SJSA1 (cell line): ENCODE results near the gene UQCR11. TPM values are rescaled to one million over a fixed set of nuclear protein-coding genes. Genes with fewer than 3 reads are reported as not detected.

Experiments
- DNase-seq, 2 experiments: peaks; one replicate each; pipeline ENCODE4 v3.0.0-alpha.2; 2015 to 2020; ENCODE audit warnings: low spot score in 2 of 2, low read depth in 1 of 2
- H3K27ac ChIP-seq: fragments of 250-450 bp; sonication (Bioruptor Pico); 2 replicates; pipeline ENCODE4 v1.5.1; 2020; ENCODE audit warnings: mild to moderate bottlenecking, moderate library complexity
- H3K27me3 ChIP-seq: fragments of 250-450 bp; sonication (Bioruptor Pico); replicated peaks from 2 replicates; pipeline ENCODE4 v1.5.1; 2020; ENCODE audit warnings: mild to moderate bottlenecking, moderate library complexity
- H3K36me3 ChIP-seq: fragments of 250-450 bp; sonication (Bioruptor Pico); 2 replicates; pipeline ENCODE4 v1.5.1; 2020; ENCODE audit warnings: mild to moderate bottlenecking
- H3K4me1 ChIP-seq: fragments of 250-450 bp; sonication (Bioruptor Pico); replicated peaks from 2 replicates; pipeline ENCODE4 v1.6.1; 2021; ENCODE audit warnings: mild to moderate bottlenecking
- H3K4me3 ChIP-seq: fragments of 250-450 bp; sonication (Bioruptor Pico); 2 replicates; pipeline ENCODE4 v1.5.1; 2020; ENCODE audit warnings: mild to moderate bottlenecking
- H3K9me3 ChIP-seq: fragments of 250-450 bp; sonication (Bioruptor Pico); replicated peaks from 2 replicates; pipeline ENCODE4 v1.5.1; 2020; ENCODE audit warnings: mild to moderate bottlenecking
- total RNA-seq: library from RNA; depleted of rRNA; stranded (reverse); fragments of >200 nt; shearing (Covaris generic); gene quantifications from 2 replicates; pipeline ENCODE4 v1.2.3, GENCODE V29; 2014

Gene UQCR11
- total RNA-seq, 1 experiment from 2014 or later, result 60.1 TPM

DNA sequence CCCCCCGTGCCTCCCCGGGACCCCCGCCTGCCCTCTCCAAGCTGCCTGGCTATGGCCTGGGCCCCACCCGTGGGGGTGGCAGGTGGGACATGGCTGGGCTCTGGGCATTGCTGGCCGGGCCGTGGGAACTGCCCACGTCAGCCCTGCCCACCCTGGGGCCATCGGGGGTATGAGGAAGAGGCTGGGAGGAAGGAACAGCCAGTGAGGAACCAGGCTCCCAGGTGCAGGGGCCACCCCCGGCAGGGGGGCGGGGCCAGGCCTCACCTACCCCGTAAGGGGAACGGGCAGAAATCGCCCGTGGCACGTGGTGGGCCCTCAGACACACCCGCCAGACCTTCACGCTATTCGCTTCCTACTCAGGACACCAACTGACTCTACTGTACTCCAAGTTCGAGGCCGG is 24.8 kb upstream of the UQCR11 start:
- H3K27me3 ChIP-seq, result no peaks in the 10 kb centered on the region
- no peak overlapping the region for H3K4me3 ChIP-seq
- H3K36me3 ChIP-seq, result peaks cover 40% of the 10 kb centered on the region
- H3K27ac ChIP-seq, result no peak overlapping the region
- no peaks in the 10 kb centered on the region for H3K4me1 ChIP-seq
- no peak for DNase-seq
- no peaks in the 10 kb centered on the region for H3K9me3 ChIP-seq

DNA sequence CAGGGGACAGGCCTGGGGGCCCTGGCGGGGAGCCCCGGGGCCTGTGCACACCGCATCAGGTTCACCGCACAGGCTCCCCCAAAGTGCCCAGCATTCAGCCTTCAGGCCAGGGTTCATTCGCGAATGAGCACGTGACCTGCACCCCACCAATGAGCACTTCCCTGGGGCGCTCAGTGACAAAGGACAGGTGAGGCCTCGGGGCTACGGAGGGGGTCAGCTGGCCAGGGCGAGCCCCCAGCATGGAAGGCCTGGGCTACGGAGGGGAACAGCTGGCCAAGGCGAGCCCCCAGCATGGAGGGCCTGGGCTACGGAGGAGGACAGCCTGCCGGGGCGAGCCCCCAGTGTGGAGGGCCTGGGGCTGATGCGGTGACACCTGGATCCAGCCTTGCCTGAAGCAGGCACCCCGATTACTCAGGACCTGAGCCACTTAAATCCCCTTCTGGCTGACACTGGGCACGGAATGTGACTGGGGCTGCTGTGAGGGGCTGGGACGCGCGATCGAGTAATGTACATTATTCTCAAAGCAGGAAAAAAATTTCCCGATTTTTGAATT is 24.1 kb upstream of the UQCR11 start:
- H3K4me1 ChIP-seq, result no peaks in the 10 kb centered on the region
- no peak for DNase-seq

DNA sequence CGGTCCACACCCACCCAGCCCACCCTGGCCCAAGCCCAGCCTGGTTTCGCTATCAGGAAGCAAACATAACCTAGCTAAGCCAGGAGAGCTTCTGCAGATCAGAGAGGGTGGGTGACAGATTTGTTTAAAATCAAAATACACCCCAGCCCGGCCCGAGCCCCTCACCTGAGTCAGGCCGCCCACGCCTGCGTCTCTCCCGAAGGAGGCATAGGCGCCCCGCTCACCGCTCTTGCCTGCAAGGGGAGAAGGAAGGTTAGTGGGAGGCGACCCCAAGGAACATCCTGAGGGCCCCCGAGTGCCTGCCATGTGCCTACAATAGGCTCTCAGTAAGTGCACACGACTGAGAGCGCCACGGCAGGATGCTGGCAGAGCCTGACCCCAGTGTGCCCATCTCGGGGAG is 21.9 kb upstream of the UQCR11 start:
- H3K4me1 ChIP-seq, result no peaks in the 10 kb centered on the region

More for the DNA sequence above, 24.1 kb upstream of the UQCR11 start:
- Histone ChIP-seq H3K27ac (no peak overlapping the region), H3K36me3 (peaks cover 40% of the 10 kb centered on the region), H3K27me3 (no peaks in the 10 kb centered on the region), H3K4me3 (no peak overlapping the region), H3K9me3 (no peaks in the 10 kb centered on the region)

DNA sequence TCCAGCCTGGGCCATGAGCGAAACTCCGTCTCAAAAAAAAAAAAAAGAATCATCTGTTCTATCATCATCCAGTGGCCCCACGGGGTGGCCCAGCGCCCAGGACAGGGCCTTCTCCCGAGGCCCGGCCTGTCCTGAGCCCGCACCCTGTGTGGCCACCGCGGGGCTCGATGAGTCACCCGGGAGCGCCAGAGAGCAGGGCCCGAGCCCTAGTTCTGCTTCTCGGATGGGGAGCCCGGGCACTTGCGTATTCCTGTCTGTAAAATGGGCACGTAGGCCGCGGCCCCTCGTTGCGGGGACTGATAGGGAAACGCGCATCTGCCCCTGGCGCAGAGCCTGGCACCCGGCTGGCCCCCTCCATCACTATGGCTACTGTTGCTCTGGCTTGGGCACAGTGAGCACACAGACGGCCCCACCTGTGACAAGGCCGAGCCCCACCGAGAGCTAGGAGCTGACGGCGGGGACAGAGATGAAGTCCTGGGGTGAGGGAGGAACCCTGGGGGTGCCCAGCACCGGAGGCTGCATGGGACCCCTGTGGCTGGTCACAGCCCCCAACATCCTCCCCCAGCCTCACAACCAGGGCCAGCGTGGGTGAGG is 21.3 kb upstream of the UQCR11 start:
- peak in 1 of 2 experiments; percentile 24 for DNase-seq
- Histone ChIP-seq H3K36me3 (peaks cover 42% of the 10 kb centered on the region), H3K4me1 (no peaks in the 10 kb centered on the region), H3K9me3 (no peaks in the 10 kb centered on the region), H3K4me3 (no peak overlapping the region), H3K27ac (no peak overlapping the region), H3K27me3 (no peaks in the 10 kb centered on the region)

More for the DNA sequence above, 21.9 kb upstream of the UQCR11 start:
- DNase-seq, result no peak
- no peaks in the 10 kb centered on the region for H3K27me3 ChIP-seq
- H3K27ac ChIP-seq, result no peak overlapping the region
- no peak overlapping the region for H3K4me3 ChIP-seq
- peaks cover 46% of the 10 kb centered on the region for H3K36me3 ChIP-seq
- no peaks in the 10 kb centered on the region for H3K9me3 ChIP-seq

DNA sequence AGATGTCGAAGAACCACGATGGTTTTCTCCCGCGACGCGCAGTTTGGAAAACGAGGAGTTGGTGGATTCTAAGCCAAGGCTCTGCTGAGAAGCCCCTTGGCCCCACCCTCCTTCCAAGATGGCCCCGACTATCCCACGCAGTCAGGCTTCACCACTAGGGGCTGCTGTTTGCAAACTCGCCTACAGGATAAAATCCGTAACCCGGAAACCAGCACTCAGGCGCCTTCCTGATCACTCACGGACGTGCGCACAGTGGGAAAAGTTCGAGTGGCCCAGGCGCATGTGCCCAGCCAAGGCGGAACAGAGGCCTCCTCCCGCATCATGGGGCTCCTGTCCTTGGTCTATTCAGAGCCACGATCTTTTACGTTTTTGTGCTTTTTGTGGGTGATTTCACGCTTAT is 19.2 kb upstream of the UQCR11 start:
- no peak overlapping the region for H3K27ac ChIP-seq
- H3K4me3 ChIP-seq, result no peak overlapping the region
- no peaks in the 10 kb centered on the region for H3K9me3 ChIP-seq
- DNase-seq, result no peak
- H3K36me3 ChIP-seq, result peaks cover 49% of the 10 kb centered on the region
- no peaks in the 10 kb centered on the region for H3K4me1 ChIP-seq
- no peaks in the 10 kb centered on the region for H3K27me3 ChIP-seq

DNA sequence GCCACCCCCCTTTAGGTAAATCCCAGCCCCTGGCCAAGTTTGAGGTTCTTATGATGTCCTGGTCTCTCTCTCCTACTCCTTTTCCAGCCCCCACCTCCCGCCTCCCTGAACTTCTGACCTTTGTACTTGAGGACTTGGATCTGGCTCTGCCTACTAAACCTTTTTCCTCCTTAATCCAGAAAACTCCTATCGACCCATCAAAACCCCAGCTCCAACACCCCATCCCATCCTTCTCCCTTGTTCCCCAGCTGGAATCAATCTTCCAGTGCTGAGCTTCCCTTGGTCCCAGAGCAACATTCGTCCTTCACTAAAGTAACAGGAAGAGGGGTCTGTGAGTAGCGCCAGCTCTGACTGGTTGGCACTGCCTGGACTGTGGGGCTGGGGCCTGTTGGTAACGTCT is 17.3 kb upstream of the UQCR11 start:
- Histone ChIP-seq H3K27me3 (no peaks in the 10 kb centered on the region), H3K36me3 (peaks cover 60% of the 10 kb centered on the region), H3K27ac (no peak overlapping the region), H3K4me1 (no peaks in the 10 kb centered on the region), H3K4me3 (no peak overlapping the region), H3K9me3 (no peaks in the 10 kb centered on the region)
- DNase-seq, result no peak

DNA sequence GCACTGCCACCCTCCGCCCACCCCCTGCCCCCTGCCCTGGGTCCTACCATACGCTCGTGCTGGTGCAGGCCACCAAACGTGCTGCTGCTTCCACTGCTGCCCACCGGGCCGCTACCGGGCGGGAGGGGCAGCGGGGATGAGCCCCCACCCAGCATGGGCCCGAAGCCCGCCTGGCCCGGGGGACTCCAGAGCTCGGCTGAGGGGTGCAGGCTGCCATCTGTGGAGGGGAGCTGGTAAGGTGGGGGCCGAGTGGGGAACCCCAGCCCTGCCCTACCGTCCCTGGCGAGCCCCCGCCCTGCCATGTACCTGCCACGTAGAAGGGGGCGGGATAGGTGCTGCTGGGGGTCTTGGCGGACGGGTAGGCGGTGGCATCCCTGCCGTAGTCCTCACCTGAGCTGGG is 16.7 kb upstream of the UQCR11 start:
- no peaks in the 10 kb centered on the region for H3K27me3 ChIP-seq

DNA sequence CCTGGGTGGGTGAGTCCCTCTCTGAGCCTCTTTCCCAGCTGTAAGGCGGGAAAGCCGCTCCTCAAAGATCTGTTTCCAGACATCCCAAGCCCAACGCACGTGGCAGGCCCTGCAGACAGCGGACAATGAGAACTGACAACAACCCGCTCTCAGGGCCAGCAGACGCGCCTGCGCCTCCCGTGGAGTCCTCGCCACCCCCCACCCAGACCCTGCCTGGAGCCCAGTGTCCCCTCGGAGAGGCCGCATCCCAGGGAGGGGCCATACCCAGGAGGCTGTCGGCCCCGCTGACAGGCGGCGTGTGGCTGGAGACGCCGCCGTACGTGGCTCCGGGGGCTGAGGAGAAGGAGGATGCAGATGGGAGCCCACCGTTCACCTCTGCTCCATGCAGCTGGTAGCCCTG is 16.3 kb upstream of the UQCR11 start:
- no peak overlapping the region for H3K4me3 ChIP-seq
- no peaks in the 10 kb centered on the region for H3K4me1 ChIP-seq
- no peak for DNase-seq
- H3K9me3 ChIP-seq, result no peaks in the 10 kb centered on the region
- H3K36me3 ChIP-seq, result peaks cover 63% of the 10 kb centered on the region
- H3K27me3 ChIP-seq, result no peaks in the 10 kb centered on the region
- no peak overlapping the region for H3K27ac ChIP-seq

More for the DNA sequence above, 16.7 kb upstream of the UQCR11 start:
- Histone ChIP-seq H3K36me3 (peaks cover 65% of the 10 kb centered on the region), H3K27ac (no peak overlapping the region), H3K4me3 (no peak overlapping the region), H3K4me1 (no peaks in the 10 kb centered on the region), H3K9me3 (no peaks in the 10 kb centered on the region)
- DNase-seq, result no peak

DNA sequence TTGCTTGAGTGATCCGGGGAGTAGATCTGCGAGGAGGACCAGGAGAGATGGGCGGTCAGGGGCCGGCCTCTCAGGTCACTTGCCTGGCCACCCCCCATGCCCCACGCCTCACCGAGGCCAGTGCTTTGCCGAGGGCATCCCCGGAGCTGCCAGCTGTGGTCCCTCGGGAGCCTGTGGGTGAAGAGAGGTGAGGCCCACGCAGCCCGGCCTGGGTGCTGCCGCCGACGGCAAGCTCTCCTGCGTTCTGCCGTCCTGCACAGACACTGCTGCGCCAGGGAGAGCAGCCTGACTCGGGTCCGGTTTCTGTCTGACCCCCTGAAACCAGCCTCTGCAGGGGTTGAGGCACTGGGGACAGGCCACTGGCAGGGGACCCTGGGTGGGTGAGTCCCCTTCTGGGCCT is 15.8 kb upstream of the UQCR11 start:
- Histone ChIP-seq H3K27ac (no peak overlapping the region), H3K4me1 (no peaks in the 10 kb centered on the region), H3K4me3 (no peak overlapping the region), H3K27me3 (no peaks in the 10 kb centered on the region), H3K36me3 (peaks cover 62% of the 10 kb centered on the region), H3K9me3 (no peaks in the 10 kb centered on the region)
- no peak for DNase-seq

DNA sequence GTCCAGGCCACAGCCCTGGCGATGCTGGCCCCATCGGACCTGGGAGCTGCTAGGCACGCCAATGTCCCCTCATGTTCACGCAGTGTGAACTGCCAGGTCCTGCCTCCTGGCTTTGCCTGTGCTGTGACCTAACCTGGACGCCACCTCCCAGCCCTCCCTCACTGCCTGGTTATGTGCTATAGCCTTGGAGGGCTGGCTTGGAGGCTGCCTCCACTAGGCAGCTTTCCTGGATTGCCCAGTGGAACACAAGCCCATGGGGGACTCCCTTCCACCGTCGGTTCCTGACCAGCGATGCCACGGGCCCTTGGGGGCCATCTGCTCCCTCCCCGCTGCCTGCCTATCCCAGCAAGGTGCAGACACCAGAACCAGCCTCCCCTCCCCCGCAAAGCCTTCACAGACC is 15.2 kb upstream of the UQCR11 start:
- Histone ChIP-seq H3K36me3 (peaks cover 62% of the 10 kb centered on the region), H3K27me3 (no peaks in the 10 kb centered on the region), H3K27ac (no peak overlapping the region), H3K9me3 (no peaks in the 10 kb centered on the region), H3K4me1 (no peaks in the 10 kb centered on the region), H3K4me3 (no peak overlapping the region)
- no peak for DNase-seq

DNA sequence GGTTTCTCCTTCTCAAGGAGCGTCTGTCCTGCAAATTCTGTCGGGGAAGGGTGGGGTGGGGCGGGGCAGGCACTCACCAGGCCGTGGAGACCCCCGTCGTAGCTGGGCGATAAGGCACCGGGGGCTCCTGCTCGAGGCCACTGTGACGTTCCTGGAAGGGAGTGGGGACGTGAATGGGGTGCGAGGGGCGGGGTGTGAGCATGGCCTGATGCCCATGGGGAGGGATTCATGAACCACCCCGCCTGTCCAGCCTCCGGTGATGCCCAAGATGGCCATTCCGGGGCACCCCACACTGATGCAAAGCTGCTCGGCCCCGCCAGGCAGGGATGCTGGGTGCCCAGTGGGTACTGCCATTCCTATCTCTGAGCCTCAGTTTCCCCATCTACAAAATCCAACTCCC is 14.4 kb upstream of the UQCR11 start:
- peaks cover 60% of the 10 kb centered on the region for H3K36me3 ChIP-seq
- H3K27ac ChIP-seq, result no peak overlapping the region
- no peaks in the 10 kb centered on the region for H3K27me3 ChIP-seq
- H3K9me3 ChIP-seq, result no peaks in the 10 kb centered on the region
- no peak for DNase-seq
- H3K4me1 ChIP-seq, result no peaks in the 10 kb centered on the region
- H3K4me3 ChIP-seq, result no peak overlapping the region

DNA sequence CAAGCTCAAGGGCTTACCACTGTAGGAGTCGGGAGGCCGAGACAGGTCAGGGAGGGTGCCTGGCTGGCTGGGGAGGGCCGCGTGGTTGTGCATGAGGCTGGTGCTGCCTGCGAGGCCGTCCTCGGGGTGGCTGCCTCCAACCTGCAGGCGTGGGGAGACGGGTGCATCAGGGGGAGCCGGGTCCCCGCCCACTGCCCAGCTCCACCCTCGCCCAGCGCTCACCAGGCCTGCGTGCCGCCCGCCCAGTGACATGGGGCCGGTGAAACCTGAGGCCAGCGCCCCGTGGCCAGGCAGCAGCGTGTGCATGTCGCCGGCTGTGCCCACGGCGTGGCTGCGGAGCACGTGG is 13.8 kb upstream of the UQCR11 start:
- H3K36me3 ChIP-seq, result peaks cover 60% of the 10 kb centered on the region
- no peaks in the 10 kb centered on the region for H3K4me1 ChIP-seq
- no peak for DNase-seq
- H3K27ac ChIP-seq, result no peak overlapping the region
- H3K27me3 ChIP-seq, result no peaks in the 10 kb centered on the region
- no peak overlapping the region for H3K4me3 ChIP-seq
- no peaks in the 10 kb centered on the region for H3K9me3 ChIP-seq

DNA sequence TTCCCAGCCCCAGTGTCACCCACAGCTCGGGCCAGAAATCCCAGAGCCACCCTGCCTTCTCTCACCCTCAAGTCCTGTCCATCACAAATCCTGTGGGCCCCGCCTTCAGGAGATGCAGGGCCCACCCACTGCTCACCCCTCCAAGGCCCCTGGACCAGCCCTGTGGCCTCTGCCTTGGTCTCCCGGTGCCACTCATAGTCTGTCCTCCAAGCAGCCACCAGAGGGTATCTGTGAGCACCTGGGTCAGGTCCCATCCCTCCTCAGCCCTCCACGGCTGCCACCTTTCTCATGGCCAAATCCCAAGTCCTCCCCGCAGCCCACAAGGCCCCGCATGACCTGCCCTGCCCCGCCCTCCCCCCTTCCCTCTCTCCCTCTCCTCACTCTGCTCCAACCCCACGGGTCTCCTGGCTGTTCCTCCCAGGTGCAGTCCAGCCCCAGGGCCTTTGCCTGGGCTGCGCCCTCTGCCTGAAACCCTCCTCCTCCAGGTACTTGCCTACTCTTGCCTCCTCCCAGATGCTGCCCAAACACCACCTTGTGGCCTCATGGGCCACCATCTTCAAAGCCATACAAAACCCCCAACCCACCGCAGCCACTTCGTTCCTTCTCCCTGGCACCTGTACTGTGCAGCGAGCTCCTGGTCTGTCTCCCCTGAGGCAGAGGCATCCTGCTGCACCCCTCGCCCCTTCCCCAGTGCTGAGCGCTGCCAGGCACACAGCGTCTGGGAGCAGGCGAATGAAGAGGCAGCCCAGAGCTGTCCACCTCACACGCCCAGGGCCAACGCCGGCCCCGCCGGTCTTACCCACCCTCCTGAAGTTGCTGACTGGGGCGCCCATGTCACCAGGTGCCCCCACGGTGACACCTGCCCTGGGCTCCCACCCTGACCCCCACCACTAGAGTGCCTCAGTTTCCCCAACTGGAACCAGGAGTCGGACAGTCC is 13.2 kb upstream of the UQCR11 start:
- no peaks in the 10 kb centered on the region for H3K9me3 ChIP-seq
- peaks cover 60% of the 10 kb centered on the region for H3K36me3 ChIP-seq
- H3K27me3 ChIP-seq, result no peaks in the 10 kb centered on the region
- no peak overlapping the region for H3K27ac ChIP-seq
- H3K4me1 ChIP-seq, result no peaks in the 10 kb centered on the region
- no peak for DNase-seq
- no peak overlapping the region for H3K4me3 ChIP-seq

DNA sequence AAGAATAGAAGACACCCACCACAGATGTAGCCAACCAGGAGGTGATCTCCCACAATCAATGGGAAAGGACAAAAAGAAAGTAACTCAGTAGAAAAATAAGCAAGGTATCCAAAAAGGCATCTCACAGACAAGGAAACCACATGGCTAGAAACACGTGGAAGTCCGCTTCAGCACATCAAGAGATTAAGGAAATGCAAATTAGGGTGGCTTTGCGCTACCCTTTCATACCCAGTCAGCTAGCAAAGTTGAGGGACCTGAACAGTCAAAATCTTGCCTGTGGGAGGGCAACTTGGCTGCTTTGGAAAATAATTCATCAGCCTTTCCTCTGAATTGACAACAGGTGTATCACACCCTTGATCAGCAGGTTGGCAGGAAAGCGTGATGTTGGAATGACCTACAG is 11.6 kb upstream of the UQCR11 start:
- H3K4me1 ChIP-seq, result no peaks in the 10 kb centered on the region
- no peaks in the 10 kb centered on the region for H3K27me3 ChIP-seq
- peaks cover 62% of the 10 kb centered on the region for H3K36me3 ChIP-seq
- H3K4me3 ChIP-seq, result no peak overlapping the region
- no peak overlapping the region for H3K27ac ChIP-seq
- no peaks in the 10 kb centered on the region for H3K9me3 ChIP-seq
- DNase-seq, result no peak
